Right lobe of liver (tissue), 4 donors: Measurements from ENCODE around the gene SURF1.

ENCODE experiments used
- CTCF ChIP-seq, 4 donors: fragments of 200-600 bp in 3 of 4; fragments of 450-650 bp in 1 of 4; IDR thresholded peaks; one replicate each; pipeline versions ENCODE4 v1.5.1 to v1.8.0; 2016 to 2022; ENCODE audit warnings: antibody characterized with exemption in 4 of 4, mild to moderate bottlenecking in 2 of 4
- POLR2A ChIP-seq: fragments of 450-650 bp; IDR thresholded peaks from one replicate; pipeline ENCODE4 v1.6.1; 2017; ENCODE audit warnings: antibody characterized with exemption, mild to moderate bottlenecking
- donor health status: DM: no; HTN: no; CAD: no.
- donor health status: DM: no; HTN: no; CAD: no.
- donor health status: DM: no; HTN: yes; CAD: no.

DNA sequence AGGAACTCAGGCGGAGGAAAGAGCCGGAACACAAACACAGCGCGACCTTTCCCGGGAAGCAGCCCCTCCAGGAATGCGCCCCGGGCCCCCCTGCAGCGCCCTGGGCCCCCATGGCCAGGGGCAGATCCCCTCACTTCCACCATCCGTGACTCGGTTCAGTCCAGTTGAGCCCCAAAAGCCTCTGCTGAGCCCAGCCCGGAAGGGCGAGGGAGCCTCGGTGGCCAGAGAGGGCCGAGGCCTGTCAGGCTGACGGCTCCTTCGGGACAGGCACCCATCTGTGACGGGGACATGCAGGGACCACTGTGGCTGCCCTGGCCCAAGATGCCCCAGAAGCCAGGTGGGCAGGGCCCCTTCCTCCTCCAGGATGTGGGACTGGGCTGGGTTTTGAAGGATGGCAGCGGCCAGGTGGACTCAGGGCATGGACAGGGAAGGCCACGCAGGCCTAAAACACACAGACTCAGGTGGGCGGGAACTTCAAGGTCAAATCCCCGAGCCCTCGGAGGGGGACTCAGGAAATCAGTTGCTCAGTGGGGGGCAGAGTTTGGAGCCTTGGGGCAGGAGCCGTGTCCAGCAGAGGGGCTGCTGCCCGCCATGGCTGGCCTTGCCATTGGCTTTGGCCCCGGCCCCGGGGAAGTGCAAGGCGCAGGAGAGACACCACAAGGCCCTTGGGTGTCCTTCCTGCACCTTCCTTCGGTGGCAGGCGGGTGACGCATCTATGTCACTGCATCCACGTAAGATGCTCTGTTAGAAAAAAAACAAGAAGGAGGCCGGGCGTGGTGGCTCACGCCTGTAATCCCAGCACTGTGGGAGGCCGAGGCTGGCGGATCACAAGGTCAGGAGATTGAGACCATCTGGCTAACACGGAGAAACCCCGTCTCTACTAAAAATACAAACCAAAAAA, 51.6 kb downstream of the SURF1 start:
- TF ChIP-seq CTCF (IDR thresholded peaks at IDR 0.05) (no peak), POLR2A (no peak)
